ENCODE data around the gene MYO18A.

GRCh38 chr17:29146369-29146972 is 33.7 kb downstream of the MYO18A start:
- no peak for TF ChIP-seq CTCF (IDR thresholded peaks at IDR 0.05; ENCODE audit: low read depth, low read length)
- no peak for TF ChIP-seq EZH2phosphoT487 (IDR thresholded peaks at IDR 0.05; ENCODE audit: low read depth)
